ENCODE results near the gene DYNLT4. TPM values are rescaled to one million over a fixed set of nuclear protein-coding genes. Genes with fewer than 3 reads are reported as not detected.

DYNLT4 gene
- total RNA-seq, 1 experiment from 2014 or later: 0.31 TPM

DNA sequence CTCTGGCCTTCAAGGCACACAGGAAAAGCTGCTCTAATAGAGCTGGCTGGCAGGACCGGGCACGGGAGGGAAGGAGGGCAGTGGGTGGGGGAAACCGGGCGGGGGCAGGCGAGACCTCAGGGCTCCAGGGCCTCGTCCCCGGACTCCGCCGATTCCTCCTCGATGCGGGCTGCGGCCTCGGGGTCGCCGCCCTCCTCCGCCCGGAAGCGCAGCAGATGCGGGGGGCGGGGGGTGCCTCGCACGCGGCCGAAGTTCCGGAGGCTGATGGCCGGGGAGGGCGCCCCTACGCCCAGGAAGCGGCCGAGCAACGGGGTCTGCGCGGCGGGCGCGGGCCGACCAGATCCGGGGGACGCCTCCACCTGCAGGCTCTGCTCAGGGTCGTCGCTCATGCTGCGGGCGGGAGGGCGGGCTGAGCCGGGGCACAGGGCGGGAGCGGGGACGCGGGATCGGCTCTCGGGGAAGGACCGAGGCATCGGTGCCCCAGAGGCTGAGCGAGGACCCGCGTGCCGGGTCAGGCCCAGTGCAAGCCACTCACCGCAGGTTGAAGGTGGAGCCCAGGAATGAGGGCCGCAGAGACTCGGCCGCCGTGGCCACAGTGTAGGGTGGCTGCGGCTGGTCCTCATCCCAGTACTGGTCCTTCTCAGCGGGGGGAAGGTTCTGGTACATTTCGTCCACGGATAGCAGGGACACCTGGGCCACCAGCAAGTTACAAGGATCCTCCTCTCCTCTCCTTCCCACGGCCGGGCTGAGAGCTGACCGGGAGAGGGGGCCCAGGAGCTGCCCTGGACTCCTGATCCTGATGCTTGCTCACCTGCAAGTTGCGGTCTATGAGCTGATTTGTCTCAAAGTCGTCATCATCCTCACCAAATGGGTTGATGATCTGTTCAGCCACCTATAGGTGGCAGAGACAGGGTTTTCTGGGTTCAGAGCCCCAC lies 22.8 kb downstream of the DYNLT4 start (continued):
- TF ChIP-seq E2F1 (CRISPR knock-in tag; IDR thresholded peaks at IDR 0.05) (peak; percentile 53; the same call in 1 of the 2 replicates), ZNF263 (CRISPR knock-in tag; IDR thresholded peaks at IDR 0.05; ENCODE audit: low read depth) (no peak), FOXJ3 (CRISPR knock-in tag; IDR thresholded peaks at IDR 0.05; ENCODE audit: borderline replicate concordance) (no peak), ZNF317 (CRISPR knock-in tag; IDR thresholded peaks at IDR 0.05; ENCODE audit: borderline replicate concordance, low read depth) (no peak), ZNF219 (CRISPR knock-in tag; IDR thresholded peaks at IDR 0.05; ENCODE audit: borderline replicate concordance) (0 out of 2 replicates have a peak, but pooled peaks have one; percentile 40), ELF4 (CRISPR knock-in tag; IDR thresholded peaks at IDR 0.05; ENCODE audit: low read depth) (no peak), NFE2L1 (CRISPR knock-in tag; IDR thresholded peaks at IDR 0.05) (0 out of 2 replicates have a peak, but pooled peaks have one; percentile 32), HMGA2 (CRISPR knock-in tag; IDR thresholded peaks at IDR 0.05) (no peak), USF1 (CRISPR knock-in tag; IDR thresholded peaks at IDR 0.05) (peak; percentile 23; the same call in 1 of the 2 replicates), EMX1 (CRISPR knock-in tag; IDR thresholded peaks at IDR 0.05) (no peak), GABPB1 (CRISPR knock-in tag; IDR thresholded peaks at IDR 0.05) (0 out of 2 replicates have a peak, but pooled peaks have one; percentile 55), ZNF423 (CRISPR knock-in tag; IDR thresholded peaks at IDR 0.05) (no peak), JUN (CRISPR knock-in tag; IDR thresholded peaks at IDR 0.05) (peak; percentile 51; the same call in 1 of the 2 replicates), ATF1 (CRISPR knock-in tag; IDR thresholded peaks at IDR 0.05) (no peak), USF2 (CRISPR knock-in tag; IDR thresholded peaks at IDR 0.05) (no peak), MYBL2 (CRISPR knock-in tag; IDR thresholded peaks at IDR 0.05) (peak; percentile 84), FOXP1 (CRISPR knock-in tag; IDR thresholded peaks at IDR 0.05; ENCODE audit: borderline replicate concordance) (peak; percentile 85; the same call in 1 of the 2 replicates), CREM (CRISPR knock-in tag; IDR thresholded peaks at IDR 0.05) (no peak), PRRX2 (CRISPR knock-in tag; IDR thresholded peaks at IDR 0.05) (no peak), TP53 (CRISPR knock-in tag; IDR thresholded peaks at IDR 0.05) (peak; percentile 71; the same call in 1 of the 2 replicates), ZNF396 (CRISPR knock-in tag; IDR thresholded peaks at IDR 0.05; ENCODE audit: borderline replicate concordance) (no peak), JAZF1 (CRISPR knock-in tag; IDR thresholded peaks at IDR 0.05) (no peak), MXD4 (CRISPR knock-in tag; IDR thresholded peaks at IDR 0.05; ENCODE audit: borderline replicate concordance) (no peak)
- TF ChIP-seq, protein P1, sequence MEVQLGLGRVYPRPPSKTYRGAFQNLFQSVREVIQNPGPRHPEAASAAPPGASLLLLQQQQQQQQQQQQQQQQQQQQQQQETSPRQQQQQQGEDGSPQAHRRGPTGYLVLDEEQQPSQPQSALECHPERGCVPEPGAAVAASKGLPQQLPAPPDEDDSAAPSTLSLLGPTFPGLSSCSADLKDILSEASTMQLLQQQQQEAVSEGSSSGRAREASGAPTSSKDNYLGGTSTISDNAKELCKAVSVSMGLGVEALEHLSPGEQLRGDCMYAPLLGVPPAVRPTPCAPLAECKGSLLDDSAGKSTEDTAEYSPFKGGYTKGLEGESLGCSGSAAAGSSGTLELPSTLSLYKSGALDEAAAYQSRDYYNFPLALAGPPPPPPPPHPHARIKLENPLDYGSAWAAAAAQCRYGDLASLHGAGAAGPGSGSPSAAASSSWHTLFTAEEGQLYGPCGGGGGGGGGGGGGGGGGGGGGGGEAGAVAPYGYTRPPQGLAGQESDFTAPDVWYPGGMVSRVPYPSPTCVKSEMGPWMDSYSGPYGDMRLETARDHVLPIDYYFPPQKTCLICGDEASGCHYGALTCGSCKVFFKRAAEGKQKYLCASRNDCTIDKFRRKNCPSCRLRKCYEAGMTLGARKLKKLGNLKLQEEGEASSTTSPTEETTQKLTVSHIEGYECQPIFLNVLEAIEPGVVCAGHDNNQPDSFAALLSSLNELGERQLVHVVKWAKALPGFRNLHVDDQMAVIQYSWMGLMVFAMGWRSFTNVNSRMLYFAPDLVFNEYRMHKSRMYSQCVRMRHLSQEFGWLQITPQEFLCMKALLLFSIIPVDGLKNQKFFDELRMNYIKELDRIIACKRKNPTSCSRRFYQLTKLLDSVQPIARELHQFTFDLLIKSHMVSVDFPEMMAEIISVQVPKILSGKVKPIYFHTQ (CRISPR knock-in tag; IDR thresholded peaks at IDR 0.05): no peak
- TF ChIP-seq, protein P2, sequence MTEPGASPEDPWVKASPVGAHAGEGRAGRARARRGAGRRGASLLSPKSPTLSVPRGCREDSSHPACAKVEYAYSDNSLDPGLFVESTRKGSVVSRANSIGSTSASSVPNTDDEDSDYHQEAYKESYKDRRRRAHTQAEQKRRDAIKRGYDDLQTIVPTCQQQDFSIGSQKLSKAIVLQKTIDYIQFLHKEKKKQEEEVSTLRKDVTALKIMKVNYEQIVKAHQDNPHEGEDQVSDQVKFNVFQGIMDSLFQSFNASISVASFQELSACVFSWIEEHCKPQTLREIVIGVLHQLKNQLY (CRISPR knock-in tag; IDR thresholded peaks at IDR 0.05): no peak
- TF ChIP-seq, protein P3, sequence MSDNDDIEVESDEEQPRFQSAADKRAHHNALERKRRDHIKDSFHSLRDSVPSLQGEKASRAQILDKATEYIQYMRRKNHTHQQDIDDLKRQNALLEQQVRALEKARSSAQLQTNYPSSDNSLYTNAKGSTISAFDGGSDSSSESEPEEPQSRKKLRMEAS (CRISPR knock-in tag; IDR thresholded peaks at IDR 0.05): peak; percentile 95
- TF ChIP-seq, protein P4, sequence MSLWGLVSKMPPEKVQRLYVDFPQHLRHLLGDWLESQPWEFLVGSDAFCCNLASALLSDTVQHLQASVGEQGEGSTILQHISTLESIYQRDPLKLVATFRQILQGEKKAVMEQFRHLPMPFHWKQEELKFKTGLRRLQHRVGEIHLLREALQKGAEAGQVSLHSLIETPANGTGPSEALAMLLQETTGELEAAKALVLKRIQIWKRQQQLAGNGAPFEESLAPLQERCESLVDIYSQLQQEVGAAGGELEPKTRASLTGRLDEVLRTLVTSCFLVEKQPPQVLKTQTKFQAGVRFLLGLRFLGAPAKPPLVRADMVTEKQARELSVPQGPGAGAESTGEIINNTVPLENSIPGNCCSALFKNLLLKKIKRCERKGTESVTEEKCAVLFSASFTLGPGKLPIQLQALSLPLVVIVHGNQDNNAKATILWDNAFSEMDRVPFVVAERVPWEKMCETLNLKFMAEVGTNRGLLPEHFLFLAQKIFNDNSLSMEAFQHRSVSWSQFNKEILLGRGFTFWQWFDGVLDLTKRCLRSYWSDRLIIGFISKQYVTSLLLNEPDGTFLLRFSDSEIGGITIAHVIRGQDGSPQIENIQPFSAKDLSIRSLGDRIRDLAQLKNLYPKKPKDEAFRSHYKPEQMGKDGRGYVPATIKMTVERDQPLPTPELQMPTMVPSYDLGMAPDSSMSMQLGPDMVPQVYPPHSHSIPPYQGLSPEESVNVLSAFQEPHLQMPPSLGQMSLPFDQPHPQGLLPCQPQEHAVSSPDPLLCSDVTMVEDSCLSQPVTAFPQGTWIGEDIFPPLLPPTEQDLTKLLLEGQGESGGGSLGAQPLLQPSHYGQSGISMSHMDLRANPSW (CRISPR knock-in tag; conservative IDR thresholded peaks at IDR 0.05; ENCODE audit: low read depth): 0 out of 2 replicates have a peak, but pooled peaks have one; percentile 66
- TF ChIP-seq, protein P5, sequence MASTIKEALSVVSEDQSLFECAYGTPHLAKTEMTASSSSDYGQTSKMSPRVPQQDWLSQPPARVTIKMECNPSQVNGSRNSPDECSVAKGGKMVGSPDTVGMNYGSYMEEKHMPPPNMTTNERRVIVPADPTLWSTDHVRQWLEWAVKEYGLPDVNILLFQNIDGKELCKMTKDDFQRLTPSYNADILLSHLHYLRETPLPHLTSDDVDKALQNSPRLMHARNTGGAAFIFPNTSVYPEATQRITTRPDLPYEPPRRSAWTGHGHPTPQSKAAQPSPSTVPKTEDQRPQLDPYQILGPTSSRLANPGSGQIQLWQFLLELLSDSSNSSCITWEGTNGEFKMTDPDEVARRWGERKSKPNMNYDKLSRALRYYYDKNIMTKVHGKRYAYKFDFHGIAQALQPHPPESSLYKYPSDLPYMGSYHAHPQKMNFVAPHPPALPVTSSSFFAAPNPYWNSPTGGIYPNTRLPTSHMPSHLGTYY (CRISPR knock-in tag; IDR thresholded peaks at IDR 0.05): no peak

Data from WTC11 (cell line).